Stomach smooth muscle (tissue), 2 donors: ENCODE results near the gene SEZ6L2.
A peak's percentile ranks its signal among the peaks of the same experiment; 100 is the strongest.
"Not testable (repeated sequence)": the region's sequence is repeated elsewhere in the genome, so short reads cannot be mapped to it uniquely, and the experiment has no call there.

Experiments
- H3K27ac ChIP-seq: one replicate; pipeline ENCODE4 v1.7.0; 2013; ENCODE audit warnings: mild to moderate bottlenecking, low read length, inconsistent platforms
- H3K27me3 ChIP-seq, 2 donors: one replicate each; pipeline ENCODE4 v1.7.0; 2013; ENCODE audit warnings: low read length in 2 of 2; ENCODE audit not compliant: insufficient read depth in 2 of 2, control insufficient read depth in 1 of 2
- H3K36me3 ChIP-seq, 2 donors: one replicate each; pipeline ENCODE4 v1.7.0; 2013; ENCODE audit warnings: low read length in 2 of 2; ENCODE audit not compliant: control insufficient read depth in 2 of 2, insufficient read depth in 2 of 2
- H3K4me1 ChIP-seq: one replicate; pipeline ENCODE4 v1.7.0; 2013; ENCODE audit warnings: low read length; ENCODE audit not compliant: control insufficient read depth, insufficient read depth
- H3K4me3 ChIP-seq, 2 donors: one replicate each; pipeline ENCODE4 v1.7.0; 2013; ENCODE audit warnings: low read length in 2 of 2
- H3K9ac ChIP-seq, 2 donors: one replicate each; pipeline ENCODE4 v1.7.0; 2013; ENCODE audit warnings: low read length in 2 of 2, mild to moderate bottlenecking in 1 of 2
- H3K9me3 ChIP-seq, 2 donors: one replicate each; pipeline ENCODE4 v1.7.0; 2013; ENCODE audit warnings: low read length in 2 of 2; ENCODE audit not compliant: control insufficient read depth in 2 of 2
- donor health status: healthy.
- donor health status: Pancreatic carcinoma.

SEZ6L2 gene

DNA sequence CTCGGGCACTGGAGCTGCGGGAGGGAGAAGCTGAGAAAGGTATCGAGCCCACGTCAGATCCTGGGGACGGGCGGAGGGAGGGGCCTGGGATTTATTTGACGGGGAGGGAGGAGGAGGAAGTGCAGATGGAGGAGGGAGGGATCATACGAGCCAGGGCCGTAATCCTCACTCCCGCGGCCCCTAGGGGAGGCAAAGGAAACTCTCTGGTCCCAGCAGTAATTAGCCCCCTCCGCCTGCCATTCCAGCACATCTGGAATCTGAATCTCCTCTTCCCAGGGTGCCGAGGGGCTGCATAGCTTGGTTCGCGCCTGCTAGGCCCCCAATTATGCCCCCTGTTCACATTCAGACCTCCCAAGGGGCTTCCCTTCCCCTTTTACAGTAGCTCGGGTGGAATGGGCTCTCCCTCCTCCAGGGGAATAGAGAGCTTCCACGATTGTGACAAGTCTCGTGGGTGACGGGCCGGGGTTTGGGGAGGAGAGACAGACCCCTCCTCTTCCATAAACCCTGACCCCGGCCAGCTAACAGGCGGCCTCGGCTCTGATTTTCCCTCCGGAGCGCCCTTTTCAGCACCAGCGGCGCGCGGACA is at the start of gene SEZ6L2:
TSS of gene SEZ6L2 (minus strand) at position 35 of the 586 bp plus-strand sequence. CDS start 531 bp downstream, outside the sequence.
- Histone ChIP-seq H3K36me3 (no peaks in the 10 kb centered on the region), H3K4me1 (peaks cover 9% of the 10 kb centered on the region), H3K4me3 (peak within 1 kb of the TSS; percentile 25 to 63), H3K9me3 (no peaks in the 10 kb centered on the region), H3K9ac (no peak within 1 kb of the TSS), H3K27me3 (peaks cover 19 to 21% of the 10 kb centered on the region in 2 donors), H3K27ac (no peak within 1 kb of the TSS)

DNA sequence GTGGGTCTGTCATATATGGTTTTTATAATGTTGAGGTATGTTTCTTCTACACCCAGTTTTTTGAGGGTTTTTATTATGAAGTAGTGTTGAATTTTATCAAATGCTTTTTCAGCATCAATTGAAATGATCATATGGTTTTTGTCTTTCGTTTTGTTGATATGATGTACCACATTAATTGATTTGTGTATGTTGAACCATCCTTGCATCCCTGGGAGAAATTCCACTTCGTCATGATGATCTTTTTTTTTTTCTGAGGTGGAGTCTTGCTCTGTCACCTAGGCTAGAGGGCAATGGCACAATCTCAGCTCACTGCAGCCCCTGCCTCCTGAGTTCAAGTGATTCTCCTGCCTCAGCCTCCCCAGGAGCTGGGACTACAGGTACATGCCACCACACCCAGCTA is 48.5 kb upstream of the SEZ6L2 start:
- Histone ChIP-seq H3K27me3 (peaks cover 0 to 2% of the 10 kb centered on the region in 2 donors), H3K4me1 (no peaks in the 10 kb centered on the region), H3K9ac (no peak overlapping the region), H3K9me3 (no peaks in the 10 kb centered on the region), H3K27ac (no peak overlapping the region), H3K4me3 (no peak overlapping the region), H3K36me3 (no peaks in the 10 kb centered on the region)

DNA sequence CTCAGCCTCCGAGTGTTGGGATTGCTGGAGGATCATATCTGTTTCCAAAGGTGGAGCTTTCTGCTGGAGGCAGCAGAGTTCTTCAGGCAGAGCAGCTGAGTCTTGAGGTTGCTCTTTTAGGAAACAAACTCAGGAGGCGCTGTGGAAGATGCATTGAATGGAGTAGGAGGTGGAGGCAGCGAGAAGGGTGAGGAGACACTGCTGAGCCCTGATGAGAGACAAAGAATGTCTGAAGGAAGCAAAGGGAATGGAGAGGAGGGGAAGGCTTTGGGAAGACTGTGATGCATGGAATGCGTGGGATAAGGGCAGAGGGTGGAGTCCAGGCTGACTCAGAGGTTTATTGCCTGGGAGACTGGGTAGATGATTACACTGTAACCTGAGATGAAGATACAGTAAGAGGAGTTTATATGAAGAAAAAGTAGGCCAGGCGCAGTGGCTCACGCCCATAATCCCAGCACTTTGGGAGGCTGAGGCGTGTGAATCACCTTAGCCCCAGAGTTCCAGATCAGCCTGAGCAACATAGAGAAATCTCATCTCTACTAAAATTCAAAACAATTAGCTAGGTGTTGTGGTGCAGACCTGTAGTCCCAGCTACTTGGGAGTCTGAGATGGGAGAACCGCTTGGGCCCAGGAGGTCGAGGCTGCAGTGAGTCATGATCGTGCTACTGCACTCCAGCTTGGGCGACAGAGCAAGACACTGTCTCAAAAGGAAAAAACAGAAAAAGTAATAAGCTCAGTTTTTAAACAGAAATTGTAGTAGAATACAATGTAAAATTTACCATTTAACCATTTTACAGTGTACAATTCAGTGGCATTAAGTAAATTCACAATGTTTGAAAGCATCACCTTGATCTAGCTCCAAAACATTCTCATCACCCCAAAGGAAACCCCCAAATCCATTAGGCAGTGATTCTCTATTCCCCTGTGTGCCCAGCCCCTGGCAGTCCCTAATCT is 44.8 kb upstream of the SEZ6L2 start:
- H3K27ac ChIP-seq, result no peak overlapping the region
- no peak overlapping the region for H3K9ac ChIP-seq

DNA sequence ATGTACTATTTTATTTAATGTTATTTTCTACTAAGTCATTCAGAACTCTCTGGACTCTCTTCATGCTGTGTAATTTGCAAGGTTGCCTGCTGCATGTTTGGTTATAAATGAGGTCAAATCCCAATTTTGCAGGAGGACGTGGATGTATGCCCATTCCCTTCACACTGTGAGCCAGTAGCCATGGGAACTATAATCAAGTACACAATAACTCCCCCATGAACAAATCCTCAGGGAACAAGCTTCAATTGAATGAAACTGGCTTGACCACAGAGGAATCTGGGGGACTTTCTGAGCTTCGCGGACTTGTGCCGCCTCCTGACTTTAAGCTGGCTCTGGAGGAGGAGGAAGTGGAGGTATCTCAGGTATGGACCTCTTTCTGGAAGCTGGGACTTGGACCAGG is 41.3 kb upstream of the SEZ6L2 start:
- no peaks in the 10 kb centered on the region for H3K4me1 ChIP-seq
- no peak overlapping the region for H3K27ac ChIP-seq
- H3K27me3 ChIP-seq, result no peaks in the 10 kb centered on the region
- no peaks in the 10 kb centered on the region for H3K36me3 ChIP-seq
- H3K4me3 ChIP-seq, result no peak overlapping the region
- H3K9me3 ChIP-seq, result no peaks in the 10 kb centered on the region
- no peak overlapping the region for H3K9ac ChIP-seq

More for the DNA sequence above, 44.8 kb upstream of the SEZ6L2 start:
- Histone ChIP-seq H3K4me1 (no peaks in the 10 kb centered on the region), H3K9me3 (no peaks in the 10 kb centered on the region), H3K27me3 (no peaks in the 10 kb centered on the region), H3K36me3 (no peaks in the 10 kb centered on the region), H3K4me3 (no peak overlapping the region)

DNA sequence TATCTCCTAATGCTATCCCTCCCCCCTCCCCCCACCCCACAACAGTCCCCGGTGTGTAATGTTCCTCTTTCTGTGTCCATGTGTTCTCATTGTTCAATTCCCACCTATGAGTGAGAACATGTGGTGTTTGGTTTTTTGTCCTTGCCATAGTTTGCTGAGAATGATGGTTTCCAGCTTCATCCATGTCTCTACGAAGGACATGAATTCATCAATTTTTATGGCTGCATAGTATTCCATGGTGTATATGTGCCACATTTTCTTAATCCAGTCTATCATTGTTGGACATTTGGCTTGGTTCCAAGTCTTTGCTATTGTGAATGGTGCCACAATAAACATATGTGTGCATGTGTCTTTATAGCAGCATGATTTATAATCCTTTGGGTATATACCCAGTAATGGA is 32.4 kb upstream of the SEZ6L2 start:
- H3K4me3 ChIP-seq, H3K36me3 ChIP-seq, H3K4me1 ChIP-seq, H3K27ac ChIP-seq, H3K9me3 ChIP-seq, H3K9ac ChIP-seq, H3K27me3 ChIP-seq: not testable (repeated sequence)

DNA sequence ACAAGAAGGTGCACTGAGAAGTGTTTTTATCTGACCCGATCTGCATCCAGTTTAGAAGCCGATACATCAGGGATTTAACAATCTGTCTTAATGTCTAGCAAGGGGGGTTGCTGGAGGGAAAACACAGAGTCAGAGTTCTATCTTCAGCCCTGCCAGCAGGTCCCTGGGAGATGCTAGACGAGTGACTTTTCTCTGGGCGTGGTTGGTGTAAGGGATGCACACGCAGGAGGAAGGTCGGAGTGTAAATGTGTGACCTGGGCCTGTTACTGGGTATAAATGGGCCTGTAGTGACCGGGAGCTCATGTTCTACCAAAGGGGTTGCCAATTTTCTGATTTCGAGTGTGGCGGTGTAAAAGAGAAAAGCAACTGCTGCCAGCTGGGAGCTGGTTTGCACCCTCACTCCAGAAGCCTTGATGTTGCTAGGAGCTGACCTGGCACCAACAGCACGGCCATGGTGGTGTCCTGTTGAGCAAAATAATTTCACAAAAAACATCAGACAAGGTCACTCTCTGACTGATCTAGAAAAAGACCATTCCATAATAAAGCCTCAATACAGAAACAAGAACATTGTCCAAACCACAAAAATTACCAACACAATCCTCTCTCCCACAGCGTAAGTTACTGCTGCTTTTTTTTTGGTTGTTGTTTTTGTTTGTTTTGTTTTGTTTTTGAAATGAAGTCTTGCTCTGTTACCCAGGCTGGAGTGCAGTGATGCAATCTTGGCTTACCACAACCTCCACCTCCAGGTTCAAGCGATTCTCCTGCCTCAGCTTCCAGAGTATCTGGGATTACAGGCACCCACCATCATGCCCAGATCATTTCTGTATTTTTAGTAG is 27.9 kb upstream of the SEZ6L2 start:
- peaks cover 20% of the 10 kb centered on the region for H3K4me1 ChIP-seq
- H3K9ac ChIP-seq, result peak overlapping the region; percentile 77 to 90
- H3K36me3 ChIP-seq, result peaks cover 0 to 2% of the 10 kb centered on the region in 2 donors
- peak overlapping the region; percentile 85 for H3K27ac ChIP-seq
- peak overlapping the region; percentile 74 to 93 for H3K4me3 ChIP-seq
- H3K27me3 ChIP-seq, result no peaks in the 10 kb centered on the region
- H3K9me3 ChIP-seq, result no peaks in the 10 kb centered on the region

DNA sequence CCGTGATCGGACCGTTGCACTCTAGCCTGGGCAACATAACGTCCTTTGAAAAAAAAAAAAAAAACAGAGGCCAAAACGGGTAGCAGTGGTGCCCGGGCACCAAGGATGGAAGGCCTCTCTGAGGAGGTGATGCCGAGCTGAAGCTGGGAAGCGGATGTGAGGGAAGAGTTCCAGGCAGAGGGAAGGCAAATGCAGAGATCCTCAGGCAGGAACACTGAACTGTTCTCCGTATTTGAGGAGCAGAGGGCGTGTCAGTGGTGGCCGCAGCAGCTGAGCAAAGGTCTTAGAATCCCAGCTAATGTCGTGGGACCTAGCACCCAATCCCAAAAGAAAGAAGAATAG is 27.3 kb upstream of the SEZ6L2 start:
- H3K36me3 ChIP-seq, result peaks cover 0 to 2% of the 10 kb centered on the region in 2 donors
- peak overlapping the region; percentile 74 to 93 for H3K4me3 ChIP-seq
- H3K9me3 ChIP-seq, result no peaks in the 10 kb centered on the region

DNA sequence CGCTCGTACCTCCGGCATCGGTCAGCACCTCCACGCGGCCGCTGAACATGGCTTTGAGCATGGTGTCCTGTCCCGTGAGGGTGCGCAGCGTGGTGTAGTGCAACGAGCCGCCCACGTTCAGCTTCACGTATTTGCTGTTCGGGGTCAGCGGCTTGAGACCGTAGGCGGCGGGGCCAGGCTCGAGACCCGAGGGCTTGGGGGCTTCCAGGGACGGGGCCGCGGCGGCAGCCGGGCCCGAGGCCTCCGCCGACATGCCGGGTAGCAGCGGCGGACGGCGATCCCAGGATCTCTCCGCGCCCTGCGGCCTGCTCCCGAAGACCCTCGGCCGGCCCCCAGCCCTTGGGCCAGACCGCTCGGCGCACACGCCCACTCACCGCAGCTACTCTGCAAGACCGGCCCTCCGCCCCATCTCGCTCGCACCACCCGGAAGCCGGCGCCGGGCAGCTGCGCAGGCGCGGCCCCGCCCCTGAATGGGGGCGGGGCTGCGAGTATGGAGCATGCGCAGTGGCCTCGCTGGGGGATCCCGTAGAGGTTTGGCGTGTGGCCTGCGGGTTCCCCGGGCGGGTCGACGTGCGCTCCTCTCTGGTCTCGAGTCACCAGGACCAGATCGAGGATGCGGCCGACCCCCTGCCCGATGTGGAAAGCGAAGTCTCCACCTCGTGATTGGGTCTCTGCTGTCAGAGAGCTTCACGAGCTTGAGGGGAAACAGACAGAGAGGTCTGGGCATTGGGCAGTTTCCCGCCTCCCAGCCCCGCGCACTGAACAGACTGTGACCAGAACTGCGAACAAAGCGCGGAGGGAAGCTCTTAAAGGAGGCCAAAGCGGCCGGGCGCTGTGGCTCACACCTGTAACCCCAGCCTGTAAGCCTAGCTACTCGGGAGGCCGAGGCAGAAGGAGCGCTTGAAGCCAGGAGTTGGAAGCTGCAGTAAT is 26.7 kb upstream of the SEZ6L2 start, which contains the start of gene KCTD13:
TSS of gene KCTD13 (minus strand) at position 446 of the 930 bp plus-strand sequence. CDS start at position 253, 193 bp downstream.
- H3K9ac ChIP-seq, result peak within 1 kb of the TSS; percentile 77 to 90
- H3K27ac ChIP-seq, result peak within 1 kb of the TSS; percentile 85
- H3K27me3 ChIP-seq, result no peaks in the 10 kb centered on the region
- no peaks in the 10 kb centered on the region for H3K9me3 ChIP-seq
- H3K4me3 ChIP-seq, result peak within 1 kb of the TSS; percentile 74 to 93
- H3K36me3 ChIP-seq, result peaks cover 2 to 5% of the 10 kb centered on the region in 2 donors
- peaks cover 20% of the 10 kb centered on the region for H3K4me1 ChIP-seq

More for the DNA sequence above, 27.3 kb upstream of the SEZ6L2 start:
- Histone ChIP-seq H3K27me3 (no peaks in the 10 kb centered on the region), H3K4me1 (peaks cover 20% of the 10 kb centered on the region), H3K9ac (peak overlapping the region; percentile 77 to 90), H3K27ac (peak overlapping the region; percentile 85)

DNA sequence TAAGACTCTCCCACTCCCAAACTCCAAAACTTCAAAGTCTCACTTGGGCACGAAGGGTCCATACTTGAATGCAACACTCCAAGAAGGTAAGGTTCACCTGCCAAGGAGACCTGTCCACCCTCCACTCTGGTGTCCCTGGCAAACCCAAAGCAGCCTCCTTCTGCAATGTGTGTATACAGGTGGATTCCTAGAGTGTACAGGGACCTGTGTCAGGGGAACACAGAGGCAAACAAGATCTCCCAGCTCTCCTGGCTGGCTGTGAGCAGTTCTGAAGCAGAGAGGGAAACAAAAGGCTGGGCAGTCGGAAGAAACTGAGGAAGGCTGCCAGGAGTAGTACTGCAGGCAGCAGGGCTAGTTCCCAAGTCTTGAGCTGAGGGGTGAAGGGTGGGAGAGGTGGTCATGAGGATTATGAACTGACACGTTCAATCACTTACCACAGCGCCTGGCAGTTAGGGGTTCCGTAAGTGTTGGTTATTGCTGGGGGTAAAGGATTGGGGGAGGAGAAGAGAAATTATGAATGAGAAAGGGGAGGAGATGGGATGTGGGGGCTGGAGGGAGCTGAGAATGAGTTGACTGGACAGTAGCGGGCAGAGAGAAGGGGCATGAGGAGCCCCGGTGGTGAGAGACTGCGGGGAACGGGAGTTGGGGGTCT is 25.9 kb upstream of the SEZ6L2 start:
- Histone ChIP-seq H3K9ac (peak overlapping the region; percentile 72 to 77), H3K36me3 (peaks cover 2 to 13% of the 10 kb centered on the region in 2 donors), H3K4me1 (peaks cover 20% of the 10 kb centered on the region), H3K27me3 (no peaks in the 10 kb centered on the region), H3K9me3 (no peaks in the 10 kb centered on the region), H3K27ac (no peak overlapping the region), H3K4me3 (peak overlapping the region; percentile 74 to 93)
